ENCODE measurements around the gene STOML1. TPM values are rescaled to one million over a fixed set of nuclear protein-coding genes. Genes with fewer than 3 reads are reported as not detected.

Gene STOML1
- total RNA-seq, 1 experiment from 2014 or later = 2.5 TPM

- Histone ChIP-seq H3K4me1 (ENCODE audit: insufficient read depth, low read length) (no peaks in the 10 kb centered on the region), H2BK12ac (ENCODE audit: insufficient read length, low read depth, low read length) (no peak overlapping the region), H4K5ac (ENCODE audit: insufficient read length, low read depth, low read length) (no peak overlapping the region), H2BK15ac (ENCODE audit: low read depth, low read length) (no peak overlapping the region), H2AK5ac (ENCODE audit: insufficient read length, low read length) (no peak overlapping the region), H3K27ac (ENCODE audit: insufficient read length, low read depth, low read length) (no peak overlapping the region), H3K9ac (ENCODE audit: extremely low read depth, insufficient read length, low read length) (no peak overlapping the region), H3K27me3 (ENCODE audit: insufficient read depth, low read length) (no peaks in the 10 kb centered on the region), H3K56ac (ENCODE audit: insufficient read length, low read depth, low read length) (no peak overlapping the region), H3T11ph (ENCODE audit: low read length) (no peak overlapping the region), H3K23ac (ENCODE audit: insufficient read length, low read depth, low read length) (no peak overlapping the region), H3K18ac (ENCODE audit: insufficient read length, low read depth, low read length) (no peak overlapping the region), H3K9me3 (ENCODE audit: control insufficient read depth, low read depth, low read length) (no peaks in the 10 kb centered on the region), H4K8ac (replicated peaks; ENCODE audit: insufficient read length, low read depth, low read length) (no peak overlapping the region), H3K4me2 (ENCODE audit: insufficient read depth, insufficient read length, low read length) (no peak overlapping the region), H2BK120ac (ENCODE audit: low read depth, low read length, poor library complexity, severe bottlenecking) (no peak overlapping the region), H3K4ac (ENCODE audit: low read depth, low read length) (no peak overlapping the region), H4K91ac (ENCODE audit: insufficient read length, low read depth, low read length) (no peak overlapping the region), H3K23me2 (ENCODE audit: insufficient read length, low read depth, low read length, poor library complexity, severe bottlenecking) (no peaks in the 10 kb centered on the region), H3K79me2 (ENCODE audit: insufficient read depth, low read length) (no peaks in the 10 kb centered on the region), H2AFZ (ENCODE audit: low read length) (no peak overlapping the region), H4K20me1 (ENCODE audit: control insufficient read depth, insufficient read depth, insufficient read length) (no peaks in the 10 kb centered on the region), H2BK5ac (ENCODE audit: insufficient read length, low read length) (no peak overlapping the region), H2BK20ac (ENCODE audit: low read depth, low read length, poor library complexity, severe bottlenecking) (no peak overlapping the region), H3K14ac (ENCODE audit: insufficient read depth, low read length) (no peak overlapping the region), H3K79me1 (ENCODE audit: insufficient read depth, low read depth, low read length, poor library complexity, severe bottlenecking) (no peaks in the 10 kb centered on the region)
- Mint-ChIP-seq H3K4me1 (peaks cover 0 to 11% of the 10 kb centered on the region in 2 experiments; a peak in 2 of 4 replicates), H3K27me3 (ENCODE audit: low read depth) (peaks cover 12% of the 10 kb centered on the region), H3K27ac (no peak overlapping the region), H3K4me3 (no peak overlapping the region), H3K9me3 (no peaks in the 10 kb centered on the region), H3K36me3 (ENCODE audit: insufficient read depth in 1 of 3, low read depth in 3 of 3) (no peaks in the 10 kb centered on the region)
- no CpG with 5 or more reads among the region's 2 CpGs for WGBS (ENCODE audit: extremely low coverage, insufficient read length, low lambda C conversion rate)
- no peak for DNase-seq
- TF ChIP-seq CTCF (conservative IDR thresholded peaks at IDR 0.05) = no peak
These were observed 34.3 kb downstream of the STOML1 start for GRCh38 chr15:73957785-73958184.

All from H9 (cell line).